Colonic mucosa (tissue), 4 donors: ENCODE data around the gene FAM89B. TPM values are rescaled to one million over a fixed set of nuclear protein-coding genes. Genes with fewer than 3 reads are reported as not detected.

ENCODE experiments used
- DNase-seq: peaks from one replicate; pipeline ENCODE4 v3.0.0-alpha.2; 2020
- H3K27ac ChIP-seq: fragments of 200-600 bp; one replicate; pipeline ENCODE4 v1.8.0; 2021
- H3K27me3 ChIP-seq: fragments of 200-600 bp; one replicate; pipeline ENCODE4 v1.8.0; 2021
- H3K36me3 ChIP-seq: fragments of 200-600 bp; one replicate; pipeline ENCODE4 v1.8.0; 2021
- H3K4me1 ChIP-seq: fragments of 200-600 bp; one replicate; pipeline ENCODE4 v1.8.0; 2021; ENCODE audit warnings: mild to moderate bottlenecking
- H3K4me3 ChIP-seq: fragments of 200-600 bp; one replicate; pipeline ENCODE4 v1.8.0; 2021
- H3K9ac ChIP-seq, 2 donors: one replicate each; pipeline ENCODE4 v1.7.0; 2013; ENCODE audit warnings: control low read depth in 2 of 2, low read depth in 2 of 2, low read length in 2 of 2
- H3K9me3 ChIP-seq: fragments of 200-600 bp; one replicate; pipeline ENCODE4 v1.8.0; 2021
- CTCF ChIP-seq: fragments of 200-600 bp; IDR thresholded peaks from one replicate; pipeline ENCODE4 v1.8.0; 2022; ENCODE audit warnings: antibody characterized with exemption, mild to moderate bottlenecking
- intact Hi-C: fragments of 100-400 bp; cut with DNase I; formaldehyde crosslinking; loops from one replicate; pipeline ENCODE4 v1.14.1; 2022
- total RNA-seq, 2 donors: library from RNA; stranded (reverse); fragmentation: NEBNext Ultra II Directional in 1 of 2; extraction: Animal tissue kit (Norgen Biotek cat#: 25700) in 1 of 2; gene quantifications; one replicate each; pipeline ENCODE4 v1.2.1, GENCODE V29; 2021
- donor health status: healthy.
- donor health status: DM: no; HTN: no; CAD: no.
- donor health status: DM: no; HTN: no; CAD: no.

Gene FAM89B
- total RNA-seq, 2 donors from 2014 or later, result 27.4 to 32.2 TPM

GRCh38 chr11:65592858-65593517 lies 20.6 kb downstream of the FAM89B start:
- peak overlapping the region; percentile 54 for H3K27ac ChIP-seq
- peak overlapping the region; percentile 9 to 16 for H3K9ac ChIP-seq
- peaks cover 4% of the 10 kb centered on the region for H3K36me3 ChIP-seq
- no peaks in the 10 kb centered on the region for H3K9me3 ChIP-seq
- DNase-seq, result no peak
- H3K4me3 ChIP-seq, result peak overlapping the region; percentile 17
- H3K4me1 ChIP-seq, result peaks cover 5% of the 10 kb centered on the region
- no peak for TF ChIP-seq CTCF
- intact Hi-C loops, result loop anchor here (5.0 kb wide), 1 partner anchor 51 kb away; no protein-coding TSS in a partner anchor
- H3K27me3 ChIP-seq, result no peaks in the 10 kb centered on the region

DNA sequence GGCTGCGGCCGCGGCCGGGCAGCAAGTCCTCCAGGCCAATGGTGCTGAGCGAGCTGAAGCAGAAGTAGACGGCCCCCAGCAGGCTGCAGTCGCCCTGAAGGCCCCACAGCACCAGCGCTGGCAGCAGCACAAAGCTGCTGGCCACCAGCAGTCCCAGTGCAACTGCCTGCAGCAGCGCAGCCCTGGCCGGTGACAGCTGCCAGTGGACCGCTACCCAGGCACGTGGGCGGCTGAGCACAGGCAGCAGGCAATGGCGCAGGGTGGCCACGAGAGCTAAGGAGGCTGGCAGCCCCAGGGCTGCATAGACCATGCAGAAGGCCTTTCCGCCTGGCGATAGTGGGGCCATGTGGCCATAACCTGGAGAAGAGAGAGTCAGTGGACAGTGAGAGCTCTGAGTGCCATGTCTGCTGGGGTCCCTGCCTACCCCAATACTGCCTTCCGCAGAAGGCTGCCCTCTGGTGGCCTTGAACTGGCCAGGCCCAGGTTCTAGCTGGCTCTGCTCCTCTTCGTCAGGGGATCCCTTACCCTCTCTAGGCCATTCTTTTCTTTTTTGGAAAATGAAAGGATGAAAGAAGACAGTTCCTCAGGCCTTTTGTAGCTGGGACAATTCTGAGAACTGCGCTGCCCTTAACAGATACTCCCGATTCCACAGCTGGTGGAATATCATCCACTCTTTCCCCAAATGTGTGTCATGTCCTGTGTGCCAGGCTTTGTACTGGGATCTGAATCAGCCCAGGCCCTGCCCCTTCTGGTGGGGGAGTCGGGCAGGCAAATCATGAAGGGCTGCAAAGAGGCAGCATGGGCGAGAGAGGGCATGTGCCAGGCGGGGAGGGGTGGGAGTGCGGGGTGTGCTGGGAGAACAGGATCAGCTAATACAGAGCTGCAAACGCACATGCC lies 21.4 kb downstream of the FAM89B start:
- Histone ChIP-seq H3K9ac (peak overlapping the region in 1 of 2 donors; percentile 16), H3K4me1 (peaks cover 5% of the 10 kb centered on the region), H3K27ac (no peak overlapping the region), H3K4me3 (no peak overlapping the region), H3K9me3 (no peaks in the 10 kb centered on the region), H3K36me3 (peaks cover 8% of the 10 kb centered on the region), H3K27me3 (no peaks in the 10 kb centered on the region)
- TF ChIP-seq CTCF, result peak; percentile 38
- intact Hi-C loops, result loop anchor here (5.0 kb wide), 1 partner anchor 51 kb away; no protein-coding TSS in a partner anchor
- DNase-seq, result no peak

GRCh38 chr11:65595131-65595530 lies 22.8 kb downstream of the FAM89B start:
- intact Hi-C loops, result no loop called here
- Histone ChIP-seq H3K36me3 (peaks cover 8% of the 10 kb centered on the region), H3K4me3 (no peak overlapping the region), H3K9ac (no peak overlapping the region), H3K27ac (no peak overlapping the region), H3K27me3 (no peaks in the 10 kb centered on the region), H3K9me3 (no peaks in the 10 kb centered on the region), H3K4me1 (peaks cover 5% of the 10 kb centered on the region)
- no peak for TF ChIP-seq CTCF
- no peak for DNase-seq

DNA sequence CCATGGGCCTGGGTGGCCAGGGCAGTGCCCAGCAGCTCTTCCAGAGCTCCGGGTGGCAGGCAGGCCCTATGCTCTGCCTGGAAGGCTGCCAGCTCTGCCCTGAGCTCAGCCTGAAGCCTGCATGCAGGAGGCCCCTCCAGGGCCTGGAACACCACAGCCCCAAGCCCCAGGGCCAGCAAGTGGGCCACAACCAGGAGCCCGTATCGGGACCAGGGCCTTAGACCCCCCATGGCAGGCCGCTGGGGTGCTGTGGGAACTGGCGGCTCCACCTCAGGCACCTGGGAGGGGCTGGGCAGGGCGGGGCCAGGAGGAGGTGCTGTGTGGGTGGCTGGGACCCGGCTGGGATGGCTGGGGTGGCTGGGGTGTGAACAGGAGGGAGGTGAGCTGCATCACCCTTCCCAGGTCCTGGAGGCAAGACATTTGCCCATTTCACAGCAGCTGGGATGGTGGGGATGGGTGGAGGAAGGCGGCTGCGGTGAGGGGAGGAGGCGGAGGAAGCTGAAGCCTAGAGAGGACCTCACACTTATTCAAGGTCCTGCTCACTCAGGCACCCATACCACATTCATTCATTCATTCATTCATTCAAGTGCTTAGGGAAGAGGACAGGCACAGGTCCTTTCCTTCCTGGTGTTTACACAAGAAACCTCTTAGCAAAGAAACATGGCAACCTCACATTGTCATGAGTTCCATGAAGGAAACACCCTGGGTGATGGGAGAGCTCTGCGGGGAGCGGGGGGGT lies 23.4 kb downstream of the FAM89B start, which contains the start of gene KCNK7:
Gene KCNK7 (minus strand): TSS at position 258 of the 739 bp plus-strand sequence. CDS start 28 bp downstream, at position 230.
- DNase-seq, result no peak
- no peak within 1 kb of the TSS for H3K27ac ChIP-seq
- H3K4me1 ChIP-seq, result peaks cover 5% of the 10 kb centered on the region
- H3K27me3 ChIP-seq, result no peaks in the 10 kb centered on the region
- no peaks in the 10 kb centered on the region for H3K9me3 ChIP-seq
- no peak within 1 kb of the TSS for H3K4me3 ChIP-seq
- TF ChIP-seq CTCF, result no peak
- H3K9ac ChIP-seq, result no peak within 1 kb of the TSS
- H3K36me3 ChIP-seq, result peaks cover 8% of the 10 kb centered on the region
- intact Hi-C loops, result no loop called here

GRCh38 chr11:65596520-65596919 lies 24.2 kb downstream of the FAM89B start:
- Histone ChIP-seq H3K36me3 (peaks cover 8% of the 10 kb centered on the region), H3K4me1 (peaks cover 5% of the 10 kb centered on the region), H3K9ac (no peak overlapping the region), H3K27ac (no peak overlapping the region), H3K4me3 (no peak overlapping the region), H3K27me3 (no peaks in the 10 kb centered on the region), H3K9me3 (no peaks in the 10 kb centered on the region)
- intact Hi-C loops, result no loop called here
- no peak for TF ChIP-seq CTCF
- DNase-seq, result no peak
